Panc1 (cell line): Measurements from ENCODE around the gene TPRG1L. TPM values are rescaled to one million over a fixed set of nuclear protein-coding genes. Genes with fewer than 3 reads are reported as not detected.

ENCODE experiments used
- ATAC-seq: fragments of 200-7000 bp; cut with Tn5 transposase; 2 replicates; pipeline ENCODE4 v1.9.1; 2020; ENCODE audit warnings: mild to moderate bottlenecking, moderate library complexity
- BruUV-seq: library from RNA; stranded (reverse); fragments of 400-500 nt; replicated peaks from 2 replicates; lab custom pipeline; 2021; lab: Mats Ljungman, UMichigan
- CTCF ChIA-PET: fragments of 300-600 bp; sonication (Branson Sonifier 250); formaldehyde crosslinking; loops from one replicate; lab custom pipeline; 2022; ENCODE audit warnings: antibody characterized with exemption; lab: Charles Lee
- POLR2A ChIA-PET: fragments of 300-600 bp; sonication (Branson Sonifier 250); formaldehyde crosslinking; loops from one replicate; lab custom pipeline; 2022; ENCODE audit warnings: antibody characterized with exemption; lab: Charles Lee
- DNase-seq: peaks from one replicate; pipeline ENCODE4 v3.0.0-alpha.2; 2010; ENCODE audit warnings: low read depth, low spot score
- H3K27ac ChIP-seq: 2 replicates; pipeline ENCODE4 v1.5.1; 2011; ENCODE audit warnings: mild to moderate bottlenecking, low read length, inconsistent platforms
- H3K27me3 ChIP-seq: fragments of 200-500 bp; sonication (Bioruptor generic); 2 replicates; pipeline ENCODE4 v1.6.0; 2014; ENCODE audit warnings: low read length, inconsistent platforms; ENCODE audit not compliant: control insufficient read depth, insufficient read depth
- H3K36me3 ChIP-seq: fragments of 200-500 bp; sonication (Bioruptor generic); 2 replicates; pipeline ENCODE4 v1.5.1; 2014; ENCODE audit warnings: inconsistent platforms, mild to moderate bottlenecking, low read length, moderate library complexity; ENCODE audit not compliant: control insufficient read depth, insufficient read depth
- H3K4me1 ChIP-seq: 2 replicates; pipeline ENCODE4 v1.5.1; 2011; ENCODE audit warnings: inconsistent platforms, mild to moderate bottlenecking, low read length, moderate library complexity; ENCODE audit not compliant: control insufficient read depth, insufficient read depth
- H3K4me3 ChIP-seq, 2 experiments: 2 replicates each; pipeline ENCODE4 v1.5.1; 2011 to 2012; ENCODE audit warnings: low read depth in 2 of 2, low read length in 2 of 2, mild to moderate bottlenecking in 2 of 2, inconsistent platforms in 1 of 2, moderate library complexity in 1 of 2
- H3K9me3 ChIP-seq: fragments of 200-500 bp; sonication (Bioruptor generic); 2 replicates; pipeline ENCODE4 v1.5.1; 2014; ENCODE audit warnings: low read depth, mild to moderate bottlenecking, inconsistent platforms, low read length, moderate library complexity; ENCODE audit not compliant: control insufficient read depth, insufficient read depth
- CTCF ChIP-seq: fragments of 450-650 bp; IDR thresholded peaks from 2 replicates; pipeline ENCODE4 v1.5.1; 2017; ENCODE audit warnings: mild to moderate bottlenecking
- POLR2AphosphoS5 ChIP-seq: IDR thresholded peaks from 2 replicates; pipeline ENCODE4 v1.6.1; 2012; ENCODE audit warnings: mild to moderate bottlenecking, low read depth, low read length, moderate library complexity
- REST ChIP-seq, 2 experiments: IDR thresholded peaks; 2 replicates each; pipeline ENCODE4 v1.6.1; 2011 to 2012; ENCODE audit warnings: low read depth in 2 of 2, control low read depth in 1 of 2, low read length in 1 of 2, mild to moderate bottlenecking in 1 of 2, moderate library complexity in 1 of 2; ENCODE audit not compliant: insufficient read depth in 1 of 2
- SIN3A ChIP-seq: IDR thresholded peaks from 2 replicates; pipeline ENCODE4 v1.6.1; 2012; ENCODE audit warnings: low read depth, mild to moderate bottlenecking, low read length, moderate library complexity, borderline replicate concordance; ENCODE audit not compliant: insufficient read depth
- TCF7L2 ChIP-seq: IDR thresholded peaks from 2 replicates; pipeline ENCODE4 v1.6.1; 2011; ENCODE audit warnings: mild to moderate bottlenecking, low read depth, low read length, inconsistent platforms
- in situ Hi-C: cut with HindIII; loops from 2 replicates; pipeline ENCODE4 v1.10.0; 2016; ENCODE audit warnings: low sequenced_read_pairs, low pct_unique_long_range_greater_than_20kb
- intact Hi-C: fragments of 100-400 bp; cut with micrococcal nuclease; formaldehyde crosslinking; loops from one replicate; pipeline ENCODE4 v1.10.0; 2022; ENCODE audit not compliant: unreplicated experiment
- total RNA-seq: library from RNA; stranded (reverse); gene quantifications from one replicate; pipeline ENCODE4 v1.2.1, GENCODE V29; 2021; ENCODE audit not compliant: unreplicated experiment

Gene TPRG1L
- total RNA-seq, 1 experiment from 2014 or later = 57.5 TPM

- POLR2A ChIA-PET = no interaction called here
These were observed 44.6 kb downstream of the TPRG1L start for GRCh38 chr1:3669421-3669821.

GRCh38 chr1:3669971-3670431 lies 45.2 kb downstream of the TPRG1L start:
- Histone ChIP-seq H3K27me3 (no peaks in the 10 kb centered on the region), H3K36me3 (no peaks in the 10 kb centered on the region), H3K4me1 (peaks cover 35% of the 10 kb centered on the region), H3K27ac (no peak overlapping the region), H3K4me3 (no peak overlapping the region), H3K9me3 (no peaks in the 10 kb centered on the region)
- TF ChIP-seq POLR2AphosphoS5 (no peak), SIN3A (no peak), REST (IDR thresholded peaks at IDR 0.05; ENCODE audit: insufficient read depth in 1 of 2, low read depth in 2 of 2, low read length in 1 of 2) (no peak), TCF7L2 (no peak), CTCF (no peak)
- DNase-seq (no peak), ATAC-seq (no peak)
- CTCF ChIA-PET = no interaction called here
- POLR2A ChIA-PET = no interaction called here
- in situ Hi-C loops (no loop called here), intact Hi-C loops (no loop called here)
- BruUV-seq = no TSS peak

More at GRCh38 chr1:3669421-3669821, 44.6 kb downstream of the TPRG1L start:
- Histone ChIP-seq H3K27ac (no peak overlapping the region), H3K4me1 (peaks cover 34% of the 10 kb centered on the region), H3K4me3 (no peak overlapping the region), H3K9me3 (no peaks in the 10 kb centered on the region), H3K36me3 (no peaks in the 10 kb centered on the region), H3K27me3 (no peaks in the 10 kb centered on the region)
- DNase-seq (no peak), ATAC-seq (no peak)
- CTCF ChIA-PET = no interaction called here
- TF ChIP-seq CTCF = no peak
- no peak for TF ChIP-seq SIN3A
- no peak for TF ChIP-seq POLR2AphosphoS5
- TF ChIP-seq REST (IDR thresholded peaks at IDR 0.05; ENCODE audit: insufficient read depth in 1 of 2, low read depth in 2 of 2, low read length in 1 of 2) = no peak
- TF ChIP-seq TCF7L2 = no peak
- intact Hi-C loops (no loop called here), in situ Hi-C loops (no loop called here)
- BruUV-seq = no TSS peak
